Effector memory CD4-positive, alpha-beta T cell (primary cell): ENCODE data around the gene ZDHHC18.
"Not testable (repeated sequence)": the region's sequence is repeated elsewhere in the genome, so short reads cannot be mapped to it uniquely, and the experiment has no call there.

ENCODE experiments used
- DNase-seq, 3 donors: peaks; one replicate each; pipeline ENCODE4 v3.0.0-alpha.2; 2020
- H3K27ac ChIP-seq: 2 replicates; pipeline ENCODE4 v1.7.0; 2013; ENCODE audit warnings: mild to moderate bottlenecking, low read length, moderate library complexity; ENCODE audit not compliant: insufficient read depth, poor library complexity, severe bottlenecking
- H3K27me3 ChIP-seq: replicated peaks from 2 replicates; pipeline ENCODE4 v1.7.0; 2013; ENCODE audit warnings: mild to moderate bottlenecking, low read length; ENCODE audit not compliant: insufficient read depth, control insufficient read depth, poor library complexity, severe bottlenecking
- H3K36me3 ChIP-seq: 2 replicates; pipeline ENCODE4 v1.7.0; 2013; ENCODE audit warnings: mild to moderate bottlenecking, low read length, moderate library complexity; ENCODE audit not compliant: control insufficient read depth, insufficient read depth
- H3K4me1 ChIP-seq: 2 replicates; pipeline ENCODE4 v1.7.0; 2013; ENCODE audit warnings: low read length, mild to moderate bottlenecking; ENCODE audit not compliant: control insufficient read depth, insufficient read depth, poor library complexity, severe bottlenecking
- H3K4me3 ChIP-seq: 2 replicates; pipeline ENCODE4 v1.7.0; 2013; ENCODE audit warnings: low read length, low read depth, mild to moderate bottlenecking; ENCODE audit not compliant: insufficient read depth, poor library complexity, severe bottlenecking
- H3K9me3 ChIP-seq: 2 replicates; pipeline ENCODE4 v1.7.0; 2013; ENCODE audit warnings: mild to moderate bottlenecking, low read length, moderate library complexity; ENCODE audit not compliant: control insufficient read depth

The ZDHHC18 gene

GRCh38 chr1:26791148-26791547 is 35.3 kb upstream of the ZDHHC18 start:
- H3K27me3 ChIP-seq: no peaks in the 10 kb centered on the region
- H3K4me3 ChIP-seq: no peak overlapping the region
- peaks cover 29% of the 10 kb centered on the region for H3K4me1 ChIP-seq
- no peaks in the 10 kb centered on the region for H3K9me3 ChIP-seq
- no peak overlapping the region for H3K27ac ChIP-seq
- no peak for DNase-seq
- peaks cover 14% of the 10 kb centered on the region for H3K36me3 ChIP-seq

- H3K4me3 ChIP-seq: no peak overlapping the region
- H3K9me3 ChIP-seq: no peaks in the 10 kb centered on the region
- H3K4me1 ChIP-seq: peaks cover 24% of the 10 kb centered on the region
- H3K27ac ChIP-seq: no peak overlapping the region
- DNase-seq: no peak
- H3K27me3 ChIP-seq: no peaks in the 10 kb centered on the region
- peaks cover 14% of the 10 kb centered on the region for H3K36me3 ChIP-seq
Observed at GRCh38 chr1:26791626-26792025, 34.9 kb upstream of the ZDHHC18 start.

GRCh38 chr1:26792924-26793323 is 33.6 kb upstream of the ZDHHC18 start:
- no peak for DNase-seq
- no peak overlapping the region for H3K27ac ChIP-seq
- peaks cover 17% of the 10 kb centered on the region for H3K4me1 ChIP-seq
- H3K9me3 ChIP-seq: no peaks in the 10 kb centered on the region
- H3K4me3 ChIP-seq: no peak overlapping the region
- H3K27me3 ChIP-seq: no peaks in the 10 kb centered on the region
- H3K36me3 ChIP-seq: peaks cover 14% of the 10 kb centered on the region

GRCh38 chr1:26794391-26794790 is 32.1 kb upstream of the ZDHHC18 start:
- Histone ChIP-seq H3K4me3 (no peak overlapping the region), H3K27ac (no peak overlapping the region), H3K36me3 (peaks cover 14% of the 10 kb centered on the region), H3K27me3 (no peaks in the 10 kb centered on the region), H3K4me1 (peaks cover 15% of the 10 kb centered on the region), H3K9me3 (no peaks in the 10 kb centered on the region)
- no peak for DNase-seq

GRCh38 chr1:26797627-26798026 is 28.9 kb upstream of the ZDHHC18 start:
- DNase-seq: no peak
- H3K27me3 ChIP-seq: no peaks in the 10 kb centered on the region
- H3K36me3 ChIP-seq: peaks cover 14% of the 10 kb centered on the region
- peaks cover 26% of the 10 kb centered on the region for H3K4me1 ChIP-seq
- H3K27ac ChIP-seq: no peak overlapping the region
- H3K9me3 ChIP-seq: no peaks in the 10 kb centered on the region
- no peak overlapping the region for H3K4me3 ChIP-seq

- Histone ChIP-seq H3K9me3 (no peaks in the 10 kb centered on the region), H3K36me3 (peaks cover 7% of the 10 kb centered on the region), H3K27ac (peak overlapping the region; percentile 57), H3K4me1 (peaks cover 26% of the 10 kb centered on the region), H3K4me3 (no peak overlapping the region), H3K27me3 (no peaks in the 10 kb centered on the region)
- no peak for DNase-seq
Observed at GRCh38 chr1:26799479-26800142, 26.9 kb upstream of the ZDHHC18 start.

GRCh38 chr1:26803932-26804331 is 22.6 kb upstream of the ZDHHC18 start:
- H3K27me3 ChIP-seq, DNase-seq, H3K27ac ChIP-seq, H3K36me3 ChIP-seq, H3K9me3 ChIP-seq, H3K4me3 ChIP-seq: not testable (repeated sequence)
- H3K4me1 ChIP-seq: peaks cover 26% of the 10 kb centered on the region

- H3K4me3 ChIP-seq, H3K9me3 ChIP-seq, H3K27me3 ChIP-seq, H3K4me1 ChIP-seq, H3K36me3 ChIP-seq, H3K27ac ChIP-seq: not testable (repeated sequence)
- peak; percentile 54 to 68 (median 58) for DNase-seq
Observed at GRCh38 chr1:26810105-26810504, 16.4 kb upstream of the ZDHHC18 start.

- Histone ChIP-seq H3K36me3 (no peaks in the 10 kb centered on the region), H3K9me3 (no peaks in the 10 kb centered on the region), H3K4me1 (no peaks in the 10 kb centered on the region), H3K4me3 (no peak overlapping the region), H3K27me3 (no peaks in the 10 kb centered on the region), H3K27ac (no peak overlapping the region)
- DNase-seq: no peak
Observed at GRCh38 chr1:26811057-26811456, 15.4 kb upstream of the ZDHHC18 start.

GRCh38 chr1:26811708-26812107 is 14.8 kb upstream of the ZDHHC18 start:
- Histone ChIP-seq H3K27me3 (no peaks in the 10 kb centered on the region), H3K36me3 (no peaks in the 10 kb centered on the region), H3K9me3 (no peaks in the 10 kb centered on the region), H3K27ac (no peak overlapping the region), H3K4me1 (no peaks in the 10 kb centered on the region), H3K4me3 (no peak overlapping the region)
- DNase-seq: no peak
